GM20431 (cell line): ENCODE measurements around the gene ATCAY.
"Not testable (repeated sequence)": the region's sequence is repeated elsewhere in the genome, so short reads cannot be mapped to it uniquely, and the experiment has no call there.

Experiments
- in situ Hi-C: fragments of 300-500 bp; cut with MseI, MboI; formaldehyde crosslinking; loops from one replicate; pipeline ENCODE4 v1.15.0; 2020; ENCODE audit warnings: low sequenced_read_pairs; ENCODE audit not compliant: unreplicated experiment

The ATCAY gene

DNA sequence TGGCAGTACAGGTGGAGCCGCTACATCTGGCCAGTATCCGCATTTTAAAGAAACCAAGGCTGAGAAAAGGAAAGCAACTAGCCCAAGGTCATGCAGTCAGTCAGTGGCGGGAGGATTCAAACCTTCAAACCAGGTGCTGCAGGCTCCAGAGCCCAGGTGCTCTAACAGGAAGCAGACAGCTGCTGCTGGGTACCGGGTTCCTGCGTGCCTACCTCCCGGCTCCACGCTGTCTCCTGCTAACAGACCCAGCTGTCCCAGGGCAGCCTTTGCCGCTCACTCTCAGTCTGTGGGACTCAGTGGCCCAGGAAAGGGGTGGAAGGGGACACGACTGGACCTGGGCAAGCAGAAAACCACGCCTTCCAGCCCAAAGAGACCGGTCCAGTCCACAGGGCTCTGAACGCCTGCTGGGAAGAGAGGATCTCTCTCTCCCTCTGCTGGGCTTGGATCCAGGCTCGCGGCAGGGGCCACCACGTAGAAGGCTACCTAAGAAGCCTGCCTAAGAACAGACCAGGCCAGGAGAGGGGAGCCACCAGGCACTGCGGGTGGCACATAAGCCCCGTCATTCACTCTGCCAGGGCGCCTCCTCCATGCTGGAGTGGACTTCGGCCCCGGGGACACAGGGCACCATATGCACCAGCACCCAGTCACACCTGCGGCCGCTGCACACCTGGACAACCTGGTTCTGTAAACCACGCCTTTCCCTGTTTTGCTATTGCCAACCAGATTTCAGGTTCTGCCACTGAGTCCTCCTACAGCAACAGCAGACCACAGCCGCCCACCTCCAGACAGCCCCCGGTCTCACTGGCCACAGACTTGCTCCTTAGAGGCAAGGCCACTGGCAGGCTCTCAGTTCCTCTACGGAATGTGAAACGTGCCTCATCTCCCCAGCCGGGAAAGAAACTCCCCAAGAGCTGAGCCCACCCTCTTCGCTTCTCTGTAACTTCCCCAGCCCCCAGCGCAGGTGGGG lies 85.8 kb downstream of the ATCAY start:
- in situ Hi-C loops, result no loop called here

- in situ Hi-C loops, result not testable (repeated sequence)
Measured at GRCh38 chr19:3967983-3968382, 87.5 kb downstream of the ATCAY start.

DNA sequence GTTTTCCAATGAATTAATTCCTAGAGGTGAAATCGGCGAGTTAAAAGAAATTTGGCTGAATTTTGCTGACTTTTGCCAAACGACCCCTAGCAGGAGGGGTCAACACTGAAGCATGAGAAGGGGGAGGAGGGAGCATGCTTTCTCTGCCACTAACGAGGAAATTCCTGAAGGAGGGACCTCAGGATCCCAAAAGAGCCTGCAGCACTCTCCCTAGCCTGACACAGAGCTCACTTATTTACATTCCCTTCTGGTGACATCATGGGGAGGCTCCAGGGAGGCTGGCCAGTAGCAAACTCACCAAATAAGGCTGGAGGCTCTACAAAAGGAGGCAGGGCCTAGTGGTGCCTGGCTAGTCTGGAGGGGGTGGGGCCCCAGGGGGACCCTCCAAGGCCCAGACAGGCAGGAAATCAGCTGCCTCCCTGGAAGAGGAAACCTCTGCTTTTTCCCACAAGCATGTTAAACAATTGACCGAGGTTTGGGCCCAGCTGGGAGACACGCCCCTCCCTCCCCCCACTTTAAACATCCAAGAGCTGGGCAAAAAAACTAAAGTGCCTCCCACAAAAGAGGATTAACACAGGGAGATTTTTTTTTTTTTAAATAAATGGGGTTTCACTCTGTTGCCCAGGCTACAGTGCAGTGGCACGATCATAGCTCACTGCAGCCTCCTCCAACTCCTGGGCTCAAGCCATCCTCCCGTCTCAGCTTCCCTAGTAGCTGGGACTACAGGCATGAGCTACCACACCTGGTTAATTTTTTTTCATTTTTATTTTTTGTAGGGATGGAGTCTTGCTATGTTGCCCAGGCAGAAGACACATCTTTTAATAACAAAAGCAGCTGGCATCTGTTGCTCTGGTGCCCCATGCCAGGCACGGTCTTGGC lies 88.3 kb downstream of the ATCAY start:
- in situ Hi-C loops, result no loop called here

GRCh38 chr19:3969435-3970312 lies 89.2 kb downstream of the ATCAY start:
- in situ Hi-C loops, result no loop called here

DNA sequence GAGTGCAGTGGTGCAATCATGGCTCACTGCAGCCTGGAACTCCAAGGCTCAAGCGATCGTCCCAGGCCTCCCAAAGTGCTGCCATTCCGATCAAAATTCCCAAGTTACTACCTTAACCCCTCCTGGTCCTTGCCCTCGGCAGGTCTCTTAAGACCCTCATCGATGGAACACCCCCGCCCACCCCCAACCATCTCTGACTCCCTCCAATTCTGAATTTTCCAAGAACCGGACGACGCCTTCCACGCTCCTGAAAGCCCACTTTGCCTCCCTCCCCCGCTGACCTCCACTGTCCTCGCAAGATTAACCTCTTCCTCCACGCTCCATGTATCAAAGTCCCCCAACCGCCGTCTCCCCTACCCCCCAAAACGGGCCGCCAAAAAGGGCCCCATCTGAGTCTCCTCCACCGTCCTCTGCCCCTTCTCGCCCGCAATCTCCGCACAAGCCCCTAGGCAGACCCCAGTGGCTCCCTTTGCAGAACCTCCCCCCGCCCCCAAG lies 89.9 kb downstream of the ATCAY start:
- in situ Hi-C loops, result no loop called here

DNA sequence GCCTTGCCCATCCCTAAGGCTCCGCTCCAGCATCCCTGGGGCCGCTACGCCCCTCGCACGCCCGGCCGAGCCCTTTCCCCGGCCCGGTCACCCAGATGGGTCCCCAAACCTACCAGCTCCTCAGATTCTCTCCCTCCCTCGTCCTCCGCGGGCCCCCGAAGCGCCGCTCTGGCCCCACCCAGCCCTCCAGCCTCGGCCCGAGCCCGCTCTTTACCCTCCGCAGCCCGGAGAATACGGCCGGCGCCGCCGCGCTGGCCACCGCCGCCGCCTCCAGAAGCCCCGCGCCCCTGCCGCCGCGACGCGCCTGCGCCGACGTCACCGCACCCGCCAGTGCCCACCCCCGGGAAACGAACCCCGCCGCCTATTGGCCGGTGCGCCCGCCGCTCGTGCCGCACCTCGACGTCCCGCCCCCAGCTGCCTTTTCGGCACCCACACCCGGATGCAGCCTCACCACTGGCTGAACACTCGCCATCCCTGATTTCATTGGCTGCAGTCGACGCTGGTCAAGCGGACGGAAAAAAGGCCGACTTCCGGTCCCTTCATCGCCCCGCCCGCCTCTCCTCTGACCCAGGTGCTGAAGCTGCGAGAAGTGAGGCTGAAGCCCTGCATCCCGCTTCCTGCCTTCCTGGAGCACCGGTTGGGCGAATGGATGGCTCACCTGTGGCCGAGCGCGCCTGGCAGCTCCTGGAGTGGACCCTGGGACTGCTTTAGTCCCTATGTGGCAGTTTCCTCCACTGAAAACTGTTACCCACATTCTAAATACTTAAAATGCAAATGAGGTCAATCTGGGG lies 90.5 kb downstream of the ATCAY start, which contains the start of gene DAPK3:
Gene DAPK3 (minus strand): TSS at position 292 of the 791 bp plus-strand sequence. CDS start 1,364 bp downstream, outside the sequence.
- in situ Hi-C loops, result no loop called here

DNA sequence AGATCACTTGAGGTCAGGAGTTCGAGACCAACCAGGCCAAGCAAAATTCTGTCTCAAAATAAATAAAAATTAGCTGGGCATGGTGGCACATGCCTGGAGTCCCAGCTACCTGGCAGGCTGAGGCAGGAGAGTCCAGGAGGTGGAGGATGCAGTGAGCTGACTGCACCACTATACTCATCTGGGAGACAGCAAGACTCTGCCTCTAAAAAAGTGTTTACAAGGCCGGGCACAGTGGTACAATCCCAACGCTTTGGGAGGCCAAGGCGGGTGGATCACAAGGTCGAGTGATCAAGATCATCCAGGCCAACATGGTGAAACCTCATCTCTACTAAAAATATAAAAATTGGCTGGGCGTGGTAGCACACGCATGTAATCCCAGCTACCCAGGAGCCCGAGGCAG lies 94.7 kb downstream of the ATCAY start:
- in situ Hi-C loops, result no loop called here

DNA sequence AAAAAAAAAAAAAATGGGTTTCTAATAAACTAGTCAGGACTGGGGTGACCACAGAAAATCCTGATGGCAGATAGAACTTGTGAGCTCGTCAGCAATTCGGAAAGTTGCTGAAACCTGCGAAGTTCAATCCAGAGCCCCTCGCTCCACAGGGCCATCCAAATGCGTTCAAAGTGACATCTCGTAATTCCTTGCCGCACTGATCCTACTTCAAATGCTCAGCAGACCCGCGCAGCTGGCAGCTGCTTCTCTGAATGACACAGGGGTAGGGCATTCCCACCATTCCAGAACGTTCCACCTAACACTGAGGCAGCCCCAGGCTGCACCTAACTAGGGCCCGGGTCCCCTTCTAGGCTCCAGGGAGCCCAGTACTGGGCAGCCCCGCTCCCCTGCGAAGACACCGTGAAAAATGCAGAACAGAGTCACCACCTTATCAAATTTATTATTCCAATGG lies 95.2 kb downstream of the ATCAY start:
- in situ Hi-C loops, result no loop called here

DNA sequence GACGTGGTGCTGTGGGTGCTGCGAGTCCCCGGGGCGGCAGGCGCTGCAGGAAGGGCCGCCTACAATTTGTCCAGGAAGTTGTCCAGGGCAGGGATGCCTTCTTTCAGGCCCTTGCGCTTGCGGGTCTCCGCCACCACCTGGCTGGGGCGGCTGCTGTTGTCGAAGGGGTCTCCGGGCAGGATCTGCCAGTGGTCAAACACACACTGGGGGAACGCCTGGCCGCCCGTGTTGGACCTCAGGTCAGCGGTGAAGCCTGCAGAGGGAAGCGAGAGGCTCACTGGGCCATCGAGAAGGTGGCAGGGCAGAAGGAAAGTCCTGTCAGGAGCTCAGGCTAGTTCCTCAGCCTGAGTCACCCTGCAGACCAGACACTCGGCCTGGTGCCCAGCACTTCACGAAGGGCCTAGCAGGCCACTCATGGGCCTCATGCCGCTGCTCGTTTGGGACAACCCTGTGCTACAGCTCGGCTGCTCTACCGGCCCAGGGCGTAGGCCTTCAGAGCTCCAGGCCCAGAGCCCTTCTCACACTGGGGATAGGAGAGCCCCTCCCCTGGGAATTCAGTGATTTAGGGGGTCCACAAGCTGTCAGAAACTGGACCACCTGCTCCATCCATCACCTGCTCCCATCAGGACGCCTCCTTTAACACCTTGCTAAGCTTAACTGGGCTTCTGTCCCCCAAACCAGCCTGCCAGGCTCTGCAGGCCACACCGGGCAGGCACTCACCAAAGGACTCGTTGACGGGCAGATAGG lies 96.2 kb downstream of the ATCAY start:
- in situ Hi-C loops, result no loop called here
